Muscle of leg (tissue), 11 donors: ENCODE measurements around the gene CLEC4A. TPM values are rescaled to one million over a fixed set of nuclear protein-coding genes. Genes with fewer than 3 reads are reported as not detected.
A peak's percentile ranks its signal among the peaks of the same experiment; 100 is the strongest.
"Not testable (repeated sequence)": the region's sequence is repeated elsewhere in the genome, so short reads cannot be mapped to it uniquely, and the experiment has no call there.

Experiments used
- DNase-seq: peaks from one replicate; pipeline ENCODE4 v3.0.0; 2013
- H3K27ac ChIP-seq: one replicate; pipeline ENCODE4 v1.5.1; 2013; ENCODE audit warnings: mild to moderate bottlenecking, low read length, control low read depth
- H3K27me3 ChIP-seq: one replicate; pipeline ENCODE4 v1.6.1; 2013; ENCODE audit warnings: low read length; ENCODE audit not compliant: control insufficient read depth, insufficient read depth
- H3K36me3 ChIP-seq: one replicate; pipeline ENCODE4 v1.6.1; 2013; ENCODE audit warnings: low read length; ENCODE audit not compliant: control insufficient read depth, insufficient read depth
- H3K4me1 ChIP-seq: one replicate; pipeline ENCODE4 v1.6.1; 2013; ENCODE audit warnings: low read length; ENCODE audit not compliant: control insufficient read depth, insufficient read depth
- H3K4me3 ChIP-seq: one replicate; pipeline ENCODE4 v1.5.1; 2013; ENCODE audit warnings: low read length, control low read depth
- H3K9me3 ChIP-seq: replicated peaks from 2 replicates; pipeline ENCODE4 v1.6.1; 2013; ENCODE audit warnings: low read depth, low read length; ENCODE audit not compliant: control insufficient read depth
- WGBS: methylation state at CpG from one replicate; pipeline ENCODE4 v1.1.5; 2013; ENCODE audit warnings: missing lambda C conversion rate; ENCODE audit not compliant: insufficient coverage; 5-methylcytosine and 5-hydroxymethylcytosine counted together
- polyA plus RNA-seq, 8 donors: library from polyadenylated mRNA; unstranded; fragments of 120-200 nt; gene quantifications; one replicate each; pipeline versions ENCODE4 v1.2.1 to v1.2.3, GENCODE V29; 2013; ENCODE audit warnings: inconsistent platforms in 1 of 8, low replicate concordance in 1 of 8; ENCODE audit not compliant: insufficient read length in 8 of 8, insufficient read depth in 1 of 8
- total RNA-seq: library from RNA; stranded (reverse); fragments of 120-200 nt; gene quantifications from one replicate; pipeline ENCODE4 v1.2.4, GENCODE V29; 2013

CLEC4A gene
- total and polyA plus RNA-seq, 9 donors: 0.16 to 3.6 (median 1.8) TPM

DNA sequence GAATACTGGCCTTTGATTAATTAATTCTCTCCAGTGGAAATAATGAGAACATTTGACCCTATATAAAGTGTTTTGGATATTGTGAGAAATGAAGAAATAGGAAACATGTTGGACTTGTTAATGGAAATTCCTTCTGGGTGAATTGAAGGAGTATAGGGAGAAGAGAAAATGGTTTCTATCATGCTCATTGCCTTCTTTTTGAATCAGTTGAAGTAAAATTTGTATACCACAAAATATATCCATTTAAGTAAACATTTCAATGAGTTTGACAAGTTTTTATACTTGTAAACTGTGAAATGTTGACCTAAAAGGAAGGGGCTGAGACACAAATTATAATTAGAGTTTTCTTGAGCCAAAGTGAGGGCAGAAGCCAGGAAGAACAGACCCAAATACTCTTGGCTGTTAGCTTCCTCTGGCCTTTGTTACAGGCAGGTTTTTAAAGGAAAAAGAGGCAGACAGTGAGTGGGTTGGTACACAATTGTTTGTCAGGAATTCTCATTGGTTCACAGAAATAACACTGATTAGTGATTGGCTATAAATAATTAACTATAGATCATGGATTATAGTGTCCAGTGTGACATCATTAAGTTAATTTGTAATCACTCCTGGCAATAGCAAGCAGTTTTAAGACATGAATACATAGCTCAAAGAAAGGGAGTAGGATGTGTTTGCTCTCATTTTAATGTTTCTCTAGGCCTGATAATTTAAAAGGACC lies 34.2 kb downstream of the CLEC4A start:
- H3K4me3 ChIP-seq: no peak overlapping the region
- H3K27me3 ChIP-seq: no peaks in the 10 kb centered on the region
- no peaks in the 10 kb centered on the region for H3K36me3 ChIP-seq
- H3K9me3 ChIP-seq: no peaks in the 10 kb centered on the region
- no peak for DNase-seq
- H3K27ac ChIP-seq: no peak overlapping the region
- no peaks in the 10 kb centered on the region for H3K4me1 ChIP-seq

DNA sequence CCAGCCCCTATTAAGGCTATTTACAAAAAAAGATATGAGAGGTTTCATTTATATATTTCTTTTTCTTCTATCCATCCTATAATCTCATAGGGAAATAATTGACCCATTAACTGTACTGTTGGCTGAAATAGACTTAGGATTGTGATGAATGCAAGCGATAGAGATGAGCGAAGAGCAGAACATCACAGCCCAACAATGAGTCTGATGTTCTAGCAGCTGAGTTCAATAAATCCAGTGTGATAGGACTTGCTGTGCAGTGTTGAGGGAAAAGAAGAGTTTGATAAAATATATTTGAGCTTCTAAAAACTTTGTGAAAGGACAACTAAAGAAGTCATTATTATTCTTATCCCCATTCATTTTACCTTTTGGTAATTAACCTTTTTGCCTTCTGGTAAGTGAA lies 49.5 kb downstream of the CLEC4A start:
- H3K4me3 ChIP-seq, DNase-seq, H3K4me1 ChIP-seq, H3K27ac ChIP-seq, H3K9me3 ChIP-seq, H3K36me3 ChIP-seq, H3K27me3 ChIP-seq: not testable (repeated sequence)
- WGBS: no CpG with 5 or more reads among the region's 2 CpGs

DNA sequence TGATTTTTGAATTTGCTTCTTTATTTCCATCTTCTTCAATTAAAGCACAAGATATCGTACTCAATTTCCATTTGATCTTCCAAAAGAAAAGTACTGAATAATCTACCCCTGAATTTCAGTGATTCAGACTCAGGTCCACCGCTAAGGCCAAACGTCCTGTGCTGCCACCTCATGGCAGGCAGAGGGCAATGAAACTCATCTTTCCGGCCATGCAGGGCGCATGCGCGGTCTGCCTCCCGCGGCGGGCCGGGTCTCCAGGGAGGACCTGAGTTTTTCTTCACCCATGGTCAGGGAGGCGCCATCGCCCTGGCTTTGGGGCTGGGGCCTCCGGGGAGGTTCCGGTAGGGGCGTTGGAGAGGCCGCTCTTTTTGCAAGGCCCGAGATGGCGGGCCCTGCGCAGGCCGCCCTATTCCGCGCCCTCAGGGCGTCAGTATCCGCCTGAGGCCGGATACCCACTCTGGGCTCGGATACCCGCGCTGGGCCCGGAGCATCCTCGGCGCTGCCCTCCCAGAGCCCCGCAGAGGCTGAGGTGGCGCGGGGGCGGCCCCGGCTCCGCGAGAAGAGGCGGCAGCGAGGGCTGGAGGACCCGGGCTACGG lies 56.7 kb downstream of the CLEC4A start:
- 3% methylated on average over 29 of the region's 43 CpGs for WGBS
- H3K4me1 ChIP-seq, H3K27ac ChIP-seq, H3K9me3 ChIP-seq, H3K36me3 ChIP-seq, H3K27me3 ChIP-seq: not testable (repeated sequence)
- DNase-seq: peak; percentile 37
- H3K4me3 ChIP-seq: peak overlapping the region; percentile 59

DNA sequence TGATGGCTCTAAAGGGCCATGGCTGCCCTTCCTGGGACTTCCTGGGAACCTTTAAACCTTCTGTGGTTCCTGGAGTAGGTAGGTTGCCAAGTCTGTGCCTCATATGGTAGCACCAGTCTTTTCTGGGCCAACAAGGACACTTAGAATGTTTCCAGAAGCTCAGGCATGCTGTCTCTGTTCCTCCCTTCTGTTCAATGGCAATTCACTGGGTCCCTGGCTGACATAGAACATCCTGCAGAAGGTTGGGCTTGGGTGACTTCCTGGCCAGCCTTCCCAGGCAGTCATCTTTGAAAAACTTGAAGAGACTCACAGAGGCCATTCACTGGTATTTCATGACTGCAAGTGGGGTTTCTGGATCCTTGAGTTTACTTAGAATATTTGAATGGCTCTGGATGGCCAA lies 57.9 kb downstream of the CLEC4A start:
- not testable (repeated sequence) for H3K4me1 ChIP-seq, H3K27ac ChIP-seq, H3K36me3 ChIP-seq, DNase-seq, H3K27me3 ChIP-seq, H3K4me3 ChIP-seq, H3K9me3 ChIP-seq

DNA sequence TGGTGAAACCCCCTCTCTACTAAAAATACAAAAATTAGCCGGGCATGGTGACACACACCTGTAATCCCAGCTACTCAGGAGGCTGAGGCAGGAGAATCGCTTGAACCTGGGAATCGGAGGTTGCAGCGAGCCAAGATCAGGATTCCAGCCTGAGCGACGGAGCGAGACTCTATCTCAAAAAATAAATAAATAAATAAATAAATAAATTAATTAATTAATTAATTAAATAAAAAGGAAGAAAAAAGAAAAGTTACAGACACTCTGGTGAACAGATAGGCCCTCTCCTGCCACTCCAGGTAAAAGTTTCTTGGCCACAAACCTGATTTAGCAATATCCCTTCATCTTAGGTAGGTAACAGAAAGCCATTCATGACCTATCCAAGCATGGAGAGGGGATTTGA lies 59.5 kb downstream of the CLEC4A start:
- not testable (repeated sequence) for H3K4me1 ChIP-seq, H3K9me3 ChIP-seq, H3K36me3 ChIP-seq, DNase-seq, H3K4me3 ChIP-seq, H3K27me3 ChIP-seq, H3K27ac ChIP-seq
- WGBS: no CpG with 5 or more reads among the region's 7 CpGs

DNA sequence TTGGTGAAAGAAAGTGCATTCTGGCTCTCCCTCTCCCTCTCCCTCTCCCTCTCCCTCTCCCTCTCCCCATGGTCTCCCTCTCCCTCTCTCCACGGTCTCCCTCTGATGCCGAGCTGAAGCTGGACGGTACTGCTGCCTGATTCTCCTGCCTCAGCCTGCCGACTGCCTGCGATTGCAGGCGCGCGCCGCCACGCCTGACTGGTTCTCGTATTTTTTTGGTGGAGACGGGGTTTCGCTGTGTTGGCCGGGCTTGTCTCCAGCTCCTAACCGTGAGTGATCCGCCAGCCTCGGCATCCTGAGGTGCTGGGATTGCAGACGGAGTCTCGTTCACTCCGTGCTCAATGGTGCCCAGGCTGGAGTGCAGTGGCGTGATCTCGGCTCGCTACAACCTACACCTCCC lies 59.9 kb downstream of the CLEC4A start:
- H3K36me3 ChIP-seq, H3K4me1 ChIP-seq, H3K27me3 ChIP-seq, H3K27ac ChIP-seq, DNase-seq, H3K4me3 ChIP-seq, H3K9me3 ChIP-seq: not testable (repeated sequence)
- no CpG with 5 or more reads among the region's 23 CpGs for WGBS

DNA sequence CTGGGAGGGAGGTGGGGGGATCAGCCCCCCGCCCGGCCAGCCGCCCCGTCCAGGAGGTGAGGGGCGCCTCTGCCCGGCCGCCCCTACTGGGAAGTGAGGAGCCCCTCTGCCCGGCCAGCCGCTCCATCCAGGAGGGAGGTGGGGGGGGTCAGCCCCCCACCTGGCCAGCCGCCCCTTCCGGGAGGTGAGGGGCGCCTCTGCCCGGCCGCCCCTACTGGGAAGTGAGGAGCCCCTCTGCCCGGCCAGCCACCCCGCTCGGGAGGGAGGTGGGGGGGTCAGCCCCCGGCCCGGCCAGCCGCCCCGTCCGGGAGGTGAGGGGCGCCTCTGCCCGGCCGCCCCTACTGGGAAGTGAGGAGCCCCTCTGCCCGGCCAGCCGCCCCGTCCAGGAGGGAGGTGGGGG lies 60.8 kb downstream of the CLEC4A start:
- H3K9me3 ChIP-seq, H3K27ac ChIP-seq, DNase-seq, H3K27me3 ChIP-seq, H3K36me3 ChIP-seq, H3K4me3 ChIP-seq, H3K4me1 ChIP-seq: not testable (repeated sequence)
- 100% methylated on average over 1 of the region's 28 CpGs for WGBS

DNA sequence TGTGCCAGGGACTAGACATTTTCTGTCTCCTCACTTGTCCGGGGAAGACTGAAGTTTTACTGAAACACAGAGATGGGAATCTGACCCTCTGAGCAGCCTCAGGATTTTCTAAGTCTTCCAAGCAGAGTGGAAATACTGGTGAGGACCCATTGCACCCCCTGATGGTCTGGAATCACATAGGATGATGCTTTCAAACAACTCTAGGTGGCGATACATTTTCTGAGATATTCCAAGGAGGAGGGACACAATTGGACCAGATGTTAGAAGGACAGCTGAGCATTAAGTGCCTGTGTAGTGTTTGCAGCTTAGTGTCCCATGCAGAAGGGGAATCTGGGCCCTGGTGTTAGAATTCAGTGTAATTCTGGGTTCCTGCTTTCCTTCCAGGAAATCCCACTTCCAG lies 64.7 kb downstream of the CLEC4A start:
- not testable (repeated sequence) for H3K4me1 ChIP-seq, H3K4me3 ChIP-seq, H3K36me3 ChIP-seq, H3K9me3 ChIP-seq, H3K27me3 ChIP-seq, DNase-seq, H3K27ac ChIP-seq
- WGBS: 57% methylated on average over 1 of the region's 2 CpGs

Other genes starting within 250 kb of the CLEC4A start
- 47.3 TPM for gene SLC2A3, start 187.4 kb upstream of the CLEC4A start, total RNA-seq
- gene SLC2A3, start 187.4 kb upstream of the CLEC4A start, polyA plus RNA-seq: 10 to 100 TPM in 6 of 8 donors, 1 to 10 TPM in 2; 7.5 to 42.5 (median 14.4) TPM
- 10.9 TPM for gene FOXJ2, start 90.9 kb upstream of the CLEC4A start, total RNA-seq
- gene FOXJ2, start 90.9 kb upstream of the CLEC4A start, polyA plus RNA-seq: 10 to 100 TPM; 16.1 to 23.5 (median 20.2) TPM
- gene C3AR1, start 57.3 kb upstream of the CLEC4A start, total RNA-seq: 3.7 TPM
- 1 to 10 TPM; 4.0 to 6.5 (median 5.0) TPM for gene C3AR1, start 57.3 kb upstream of the CLEC4A start, polyA plus RNA-seq
- gene NECAP1, start 41.3 kb upstream of the CLEC4A start, total RNA-seq: 28.7 TPM
- gene NECAP1, start 41.3 kb upstream of the CLEC4A start, polyA plus RNA-seq: 10 to 100 TPM; 20.3 to 27.0 (median 24.5) TPM
- not detected for gene ZNF705A, start 33.4 kb downstream of the CLEC4A start, total RNA-seq
- gene ZNF705A, start 33.4 kb downstream of the CLEC4A start, polyA plus RNA-seq: under 1 TPM in 2 of 8 donors, not detected in 6; 0.24 to 0.59 TPM
- 0.09 TPM for gene FAM90A1, start 104.0 kb downstream of the CLEC4A start, total RNA-seq
- 1 to 10 TPM in 2 of 8 donors, under 1 TPM in 6; 0.55 to 2.5 (median 0.79) TPM for gene FAM90A1, start 104.0 kb downstream of the CLEC4A start, polyA plus RNA-seq